Measurements from ENCODE around the gene PPIP5K2.
A peak's percentile ranks its signal among the peaks of the same experiment; 100 is the strongest.

Gene PPIP5K2

DNA sequence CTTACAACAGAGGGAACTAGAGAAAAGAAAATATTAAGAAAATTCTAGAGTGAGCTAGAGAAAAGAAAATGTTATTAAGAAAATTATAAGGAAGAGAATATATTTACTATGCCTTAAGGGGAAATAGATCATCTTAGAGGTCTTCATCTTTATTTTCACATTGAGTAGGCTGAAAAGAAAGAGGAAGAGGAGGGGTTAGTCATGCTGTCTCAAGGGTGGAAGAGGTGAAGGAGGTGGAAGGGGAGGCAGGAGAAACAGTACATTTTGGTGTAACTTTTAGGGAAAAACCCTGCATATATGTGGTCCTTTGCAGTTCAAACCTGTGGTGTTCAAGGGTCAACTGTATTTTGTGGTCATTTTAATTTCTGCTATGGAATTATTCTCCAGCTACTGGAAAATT is 46.6 kb downstream of the PPIP5K2 start:
- H3K4me1 Mint-ChIP-seq = no peaks in the 10 kb centered on the region
- no peak for TF ChIP-seq CTCF (IDR thresholded peaks at IDR 0.05; ENCODE audit: unreplicated experiment in 3 of 3)
- H3K36me3 Mint-ChIP-seq (ENCODE audit: low read depth) = peaks cover 50% of the 10 kb centered on the region
- no peak overlapping the region for H3K27ac Mint-ChIP-seq
- no peak overlapping the region for H3K4me3 Mint-ChIP-seq
- H3K27me3 Mint-ChIP-seq (ENCODE audit: low read depth) = no peaks in the 10 kb centered on the region
- no peaks in the 10 kb centered on the region for H3K9me3 Mint-ChIP-seq

GRCh38 chr5:103174147-103174546 is 54.0 kb downstream of the PPIP5K2 start:
- H3K27ac Mint-ChIP-seq = no peak overlapping the region
- no peaks in the 10 kb centered on the region for H3K27me3 Mint-ChIP-seq (ENCODE audit: low read depth)
- no peaks in the 10 kb centered on the region for H3K9me3 Mint-ChIP-seq
- H3K4me3 Mint-ChIP-seq = no peak overlapping the region
- peaks cover 33% of the 10 kb centered on the region for H3K36me3 Mint-ChIP-seq (ENCODE audit: low read depth)
- no peak for TF ChIP-seq CTCF (IDR thresholded peaks at IDR 0.05; ENCODE audit: unreplicated experiment in 3 of 3)
- no peaks in the 10 kb centered on the region for H3K4me1 Mint-ChIP-seq

DNA sequence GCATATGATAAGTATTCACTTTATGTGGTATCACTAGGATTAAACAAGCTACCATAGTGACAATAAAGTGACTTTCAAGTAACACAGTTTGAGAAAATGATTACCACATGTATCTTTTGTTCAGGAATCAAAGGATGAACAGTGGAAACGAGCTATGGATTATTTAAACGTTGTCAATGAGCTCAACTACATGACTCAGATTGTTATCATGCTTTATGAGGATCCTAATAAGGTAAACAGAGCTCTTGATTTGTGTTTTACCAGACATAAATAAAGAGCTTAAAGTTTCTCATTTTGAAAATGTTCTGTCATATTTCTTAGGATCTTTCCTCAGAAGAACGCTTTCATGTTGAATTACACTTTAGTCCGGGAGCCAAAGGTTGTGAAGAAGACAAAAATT is 57.4 kb downstream of the PPIP5K2 start:
- Mint-ChIP-seq H3K27me3 (ENCODE audit: low read depth) (no peaks in the 10 kb centered on the region), H3K36me3 (ENCODE audit: low read depth) (peaks cover 43% of the 10 kb centered on the region)

DNA sequence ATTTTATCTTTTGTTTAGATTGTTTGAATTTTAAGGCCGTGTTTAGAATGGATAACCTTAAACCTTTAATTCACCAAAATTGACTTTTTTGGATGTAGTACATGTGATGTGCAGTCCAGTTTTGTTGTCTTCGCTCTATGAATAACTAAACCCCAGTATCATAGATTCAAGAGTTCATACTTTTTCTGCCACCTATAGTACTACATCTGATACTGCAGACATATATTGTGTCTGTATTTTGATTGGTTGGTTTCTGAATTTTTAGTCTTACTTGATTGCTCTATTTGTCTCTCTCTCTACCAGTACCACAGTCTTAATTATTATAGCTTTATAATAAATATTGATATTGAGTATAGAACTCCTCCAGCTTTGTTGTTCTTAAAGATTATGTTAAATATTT is 58.1 kb downstream of the PPIP5K2 start:
- no peak overlapping the region for H3K4me3 Mint-ChIP-seq
- no peak overlapping the region for H3K27ac Mint-ChIP-seq

More for the DNA sequence above, 57.4 kb downstream of the PPIP5K2 start:
- Mint-ChIP-seq H3K4me3 (no peak overlapping the region), H3K9me3 (no peaks in the 10 kb centered on the region), H3K27ac (no peak overlapping the region), H3K4me1 (no peaks in the 10 kb centered on the region)
- TF ChIP-seq CTCF (IDR thresholded peaks at IDR 0.05; ENCODE audit: unreplicated experiment in 3 of 3) = no peak

GRCh38 chr5:103186152-103186551 is 66.1 kb downstream of the PPIP5K2 start:
- no peaks in the 10 kb centered on the region for H3K27me3 Mint-ChIP-seq (ENCODE audit: low read depth)
- no peak overlapping the region for H3K27ac Mint-ChIP-seq
- H3K9me3 Mint-ChIP-seq = no peaks in the 10 kb centered on the region
- H3K4me3 Mint-ChIP-seq = no peak overlapping the region
- TF ChIP-seq CTCF (IDR thresholded peaks at IDR 0.05; ENCODE audit: unreplicated experiment in 3 of 3) = no peak
- H3K36me3 Mint-ChIP-seq (ENCODE audit: low read depth) = peaks cover 48% of the 10 kb centered on the region
- H3K4me1 Mint-ChIP-seq = no peaks in the 10 kb centered on the region

More for the DNA sequence above, 58.1 kb downstream of the PPIP5K2 start:
- TF ChIP-seq CTCF (IDR thresholded peaks at IDR 0.05; ENCODE audit: unreplicated experiment in 3 of 3) = no peak
- no peaks in the 10 kb centered on the region for H3K4me1 Mint-ChIP-seq
- H3K36me3 Mint-ChIP-seq (ENCODE audit: low read depth) = peaks cover 44% of the 10 kb centered on the region
- no peaks in the 10 kb centered on the region for H3K9me3 Mint-ChIP-seq
- H3K27me3 Mint-ChIP-seq (ENCODE audit: low read depth) = no peaks in the 10 kb centered on the region

DNA sequence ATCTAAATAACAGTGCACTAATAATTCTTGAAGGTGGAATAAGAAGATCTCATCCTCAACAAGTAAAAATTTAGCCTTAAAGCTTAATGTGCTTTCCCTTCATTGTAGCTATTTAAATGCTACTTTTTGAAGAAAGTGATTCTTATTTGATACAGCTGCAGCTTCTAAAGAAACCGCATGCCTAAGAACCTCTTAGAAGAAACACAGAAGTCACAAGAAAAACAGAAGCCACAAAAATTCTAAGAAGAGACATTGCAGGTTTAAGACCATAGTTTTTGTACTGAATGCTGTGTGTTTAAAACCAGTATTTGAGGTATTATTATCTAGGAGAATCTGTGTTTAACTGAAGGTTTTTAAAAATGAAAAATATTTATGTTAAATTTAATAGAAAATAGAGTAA is 68.3 kb downstream of the PPIP5K2 start:
- H3K27me3 Mint-ChIP-seq (ENCODE audit: low read depth) = no peaks in the 10 kb centered on the region
- TF ChIP-seq CTCF (IDR thresholded peaks at IDR 0.05; ENCODE audit: unreplicated experiment in 3 of 3) = no peak
- no peaks in the 10 kb centered on the region for H3K4me1 Mint-ChIP-seq
- no peaks in the 10 kb centered on the region for H3K9me3 Mint-ChIP-seq
- H3K4me3 Mint-ChIP-seq = no peak overlapping the region
- peak overlapping the region; percentile 35 to 62 (median 40) for H3K27ac Mint-ChIP-seq
- peaks cover 42% of the 10 kb centered on the region for H3K36me3 Mint-ChIP-seq (ENCODE audit: low read depth)
